K562 (cell line): Measurements from ENCODE around the gene BLOC1S3. TPM values are rescaled to one million over a fixed set of nuclear protein-coding genes. Genes with fewer than 3 reads are reported as not detected.
A peak's percentile ranks its signal among the peaks of the same experiment; 100 is the strongest.

ENCODE experiments used
- ARID1B ChIP-seq: fragments of 450-650 bp; IDR thresholded peaks from 2 replicates; pipeline ENCODE4 v1.6.1; 2016; ENCODE audit warnings: antibody characterized with exemption, mild to moderate bottlenecking, inconsistent platforms
- ATF1 ChIP-seq, 2 experiments: fragments of 450-650 bp in 1 of 2; IDR thresholded peaks; 2 replicates each; pipeline ENCODE4 v1.6.1; 2016; ENCODE audit warnings: missing compliant biosample characterization in 1 of 2, missing genetic modification characterization in 1 of 2
- BCL6 ChIP-seq: fragments of 250-450 bp; sonication (Bioruptor Pico); IDR thresholded peaks from 2 replicates; pipeline ENCODE4 v1.4.0; 2020
- CAMTA2 ChIP-seq: fragments of 250-450 bp; sonication (Bioruptor Pico); conservative IDR thresholded peaks from 2 replicates; pipeline ENCODE4 v1.5.1; 2022
- CREB3L1 ChIP-seq: fragments of 450-650 bp; IDR thresholded peaks from 2 replicates; pipeline ENCODE4 v1.6.1; 2014; ENCODE audit warnings: low read depth, mild to moderate bottlenecking, moderate library complexity, borderline replicate concordance
- DNMT1 ChIP-seq: fragments of 450-650 bp; IDR thresholded peaks from 2 replicates; pipeline ENCODE4 v1.6.1; 2016; ENCODE audit warnings: antibody characterized with exemption, mild to moderate bottlenecking
- FIP1L1 ChIP-seq: fragments of 200-400 bp; formaldehyde crosslinking; IDR thresholded peaks from 2 replicates; pipeline ENCODE4 v1.6.1; 2018; ENCODE audit warnings: mild to moderate bottlenecking, low read depth, low read length; ENCODE audit not compliant: poor library complexity, severe bottlenecking
- FOXP4 ChIP-seq: sonication (generic); formaldehyde crosslinking; IDR thresholded peaks from 2 replicates; pipeline ENCODE4 v1.8.0; 2022; ENCODE audit warnings: mild to moderate bottlenecking, missing genetic modification reagents, borderline replicate concordance
- ILF3 ChIP-seq: fragments of 450-650 bp; IDR thresholded peaks from 2 replicates; pipeline ENCODE4 v1.6.1; 2018; ENCODE audit warnings: antibody characterized with exemption, mild to moderate bottlenecking, moderate library complexity, borderline replicate concordance
- KLF13 ChIP-seq: fragments of 450-650 bp; IDR thresholded peaks from 2 replicates; pipeline ENCODE4 v1.6.1; 2016; ENCODE audit warnings: missing genetic modification characterization, low read depth, mild to moderate bottlenecking, missing compliant biosample characterization, moderate library complexity, borderline replicate concordance
- MED1 ChIP-seq: sonication (generic); formaldehyde crosslinking; IDR thresholded peaks from 2 replicates; pipeline ENCODE4 v1.8.1; 2023; ENCODE audit warnings: missing genetic modification reagents, borderline replicate concordance
- NONO ChIP-seq, 2 experiments: fragments of 200-400 bp in 1 of 2; fragments of 450-650 bp in 1 of 2; formaldehyde crosslinking in 1 of 2; IDR thresholded peaks; 2 replicates each; pipeline ENCODE4 v1.6.1; 2017; ENCODE audit warnings: low read depth in 2 of 2, mild to moderate bottlenecking in 2 of 2, moderate library complexity in 2 of 2, low read length in 1 of 2
- PHF8 ChIP-seq: fragments of 200-600 bp; sonication (generic); IDR thresholded peaks from 2 replicates; pipeline ENCODE4 v1.6.1; 2012; ENCODE audit warnings: mixed run types, mild to moderate bottlenecking, inconsistent platforms, low read length, moderate library complexity, borderline replicate concordance
- SAFB ChIP-seq: fragments of 200-400 bp; formaldehyde crosslinking; IDR thresholded peaks from 2 replicates; pipeline ENCODE4 v1.6.1; 2017; ENCODE audit warnings: low read depth, low read length, borderline replicate concordance
- XRCC4 ChIP-seq: IDR thresholded peaks from one replicate; pipeline ENCODE4 v1.6.1; 2011; ENCODE audit not compliant: insufficient read depth, insufficient read length; ENCODE audit errors: extremely low read depth
- ZBTB11 ChIP-seq, 3 experiments: fragments of 200-800 bp in 1 of 3; fragments of 250-450 bp in 1 of 3; fragments of 450-650 bp in 1 of 3; sonication (Bioruptor Pico) in 1 of 3; sonication (Bioruptor generic) in 1 of 3; formaldehyde crosslinking in 1 of 3; IDR thresholded peaks; 2 replicates each; pipeline versions ENCODE4 v1.6.1 to v1.8.0; 2016 to 2022; ENCODE audit warnings: mild to moderate bottlenecking in 2 of 3, missing genetic modification characterization in 2 of 3, missing compliant biosample characterization in 1 of 3, moderate library complexity in 1 of 3
- ZNF347 ChIP-seq: fragments of 450-650 bp; formaldehyde crosslinking; IDR thresholded peaks from 2 replicates; pipeline ENCODE4 v1.4.0; 2020; ENCODE audit warnings: low read depth, mild to moderate bottlenecking, moderate library complexity
- ZNF444 ChIP-seq: fragments of 250-450 bp; sonication (Bioruptor Pico); IDR thresholded peaks from 2 replicates; pipeline ENCODE4 v1.4.0; 2020; ENCODE audit warnings: mild to moderate bottlenecking, moderate library complexity
- ZNF551 ChIP-seq: fragments of 250-450 bp; sonication (Bioruptor Pico); IDR thresholded peaks from 2 replicates; pipeline ENCODE4 v1.5.0; 2021; ENCODE audit warnings: mild to moderate bottlenecking, moderate library complexity
- polyA plus RNA-seq, 8 experiments: library from polyadenylated mRNA; depleted of rRNA in 4 of 8; stranded (reverse) in 5 of 8; unstranded in 3 of 8; fragments of >200 nt; fragmentation: Nextera tagmentation in 2 of 8; fragmentation: Illumina TruSeq in 1 of 8; extraction: Ambion mirVana in 2 of 8; extraction: Trizol in 1 of 8; gene quantifications; 2 replicates each; pipeline versions ENCODE4 v1.2.1 to v1.2.3, GENCODE V29; 2011 to 2014; ENCODE audit warnings: inconsistent platforms in 1 of 8, missing spikeins in 1 of 8
- total RNA-seq, 7 experiments: library from RNA; depleted of rRNA in 6 of 7; stranded (reverse); fragments of >200 nt in 6 of 7; fragmentation: Illumina TruSeq in 2 of 7; extraction: Trizol in 2 of 7; gene quantifications; 2 replicates each; pipeline versions ENCODE4 v1.2.1 to v1.2.3, GENCODE V29; 2011 to 2021; ENCODE audit warnings: low replicate concordance in 1 of 7

Gene BLOC1S3
- total and polyA plus RNA-seq, 9 of the 15 experiments (the other 6 are each of a cell fraction or from before 2014, with no cell fraction given) = 3.9 to 20.2 (median 10.4) TPM

DNA sequence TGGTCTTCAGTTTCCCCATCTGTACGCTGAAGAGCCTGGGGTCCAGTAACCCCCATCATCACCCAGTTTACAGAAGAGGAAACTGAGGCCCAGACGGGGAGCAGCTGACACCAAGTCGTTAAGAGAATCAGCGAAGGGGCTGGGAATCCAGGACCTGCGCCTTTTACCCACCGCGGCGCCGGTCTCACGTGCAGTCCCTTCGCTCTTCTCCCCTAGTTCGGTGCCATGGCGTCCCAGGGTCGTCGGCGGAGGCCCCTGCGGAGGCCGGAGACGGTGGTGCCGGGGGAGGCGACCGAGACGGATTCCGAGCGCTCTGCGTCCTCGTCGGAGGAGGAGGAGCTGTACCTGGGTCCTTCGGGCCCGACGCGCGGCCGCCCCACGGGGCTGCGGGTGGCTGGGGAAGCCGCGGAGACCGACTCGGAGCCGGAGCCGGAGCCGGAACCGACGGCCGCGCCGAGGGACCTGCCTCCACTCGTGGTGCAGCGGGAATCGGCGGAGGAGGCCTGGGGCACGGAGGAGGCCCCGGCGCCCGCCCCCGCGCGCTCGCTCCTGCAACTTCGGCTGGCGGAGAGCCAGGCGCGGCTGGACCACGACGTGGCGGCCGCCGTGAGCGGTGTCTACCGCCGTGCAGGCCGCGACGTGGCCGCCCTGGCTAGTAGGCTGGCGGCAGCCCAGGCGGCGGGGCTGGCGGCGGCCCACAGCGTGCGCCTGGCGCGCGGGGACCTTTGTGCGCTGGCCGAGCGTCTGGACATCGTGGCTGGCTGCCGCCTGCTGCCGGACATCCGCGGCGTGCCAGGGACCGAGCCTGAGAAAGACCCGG lies 698 bp downstream of the BLOC1S3 start (continued):
- TF ChIP-seq ATF1 (CRISPR knock-in tag; IDR thresholded peaks at IDR 0.05) (no peak), ATF1 (tag; IDR thresholded peaks at IDR 0.05) (peak; percentile 71), ZNF347 (no peak), ZBTB11 (CRISPR knock-in tag; IDR thresholded peaks at IDR 0.05) (peak in 1 of 3 experiments; percentile 48; a peak in 1 of 6 replicates), MED1 (CRISPR knock-in tag) (0 out of 2 replicates have a peak, but pooled peaks have one; percentile 42), ZNF444 (CRISPR knock-in tag) (no peak), DNMT1 (no peak), SAFB (peak; percentile 73; the same call in 1 of the 2 replicates), ARID1B (0 out of 2 replicates have a peak, but pooled peaks have one; percentile 15), XRCC4 (no peak), CAMTA2 (0 out of 2 replicates have a peak, but pooled peaks have one; percentile 23), FOXP4 (0 out of 2 replicates have a peak, but pooled peaks have one; percentile 59), NONO (IDR thresholded peaks at IDR 0.05; ENCODE audit: low read depth in 2 of 2, low read length in 1 of 2) (peak in 1 of 2 experiments; percentile 76; a peak in 3 of 4 replicates), CREB3L1 (peak; percentile 97), FIP1L1 (peak; percentile 80), BCL6 (CRISPR knock-in tag) (no peak), PHF8 (peak; percentile 71; the same call in 1 of the 2 replicates), KLF13 (tag) (no peak; the same call in 1 of the 2 replicates), ILF3 (0 out of 2 replicates have a peak, but pooled peaks have one; percentile 20), ZNF551 (CRISPR knock-in tag) (no peak)
